Endothelial cell of umbilical vein (primary cell): Measurements from ENCODE around the gene KCNJ6. TPM values are rescaled to one million over a fixed set of nuclear protein-coding genes. Genes with fewer than 3 reads are reported as not detected.

Experiments used
- BruUV-seq: library from RNA; stranded (reverse); fragments of 400-500 nt; replicated peaks from 2 replicates; lab custom pipeline; 2021; lab: Mats Ljungman, UMichigan
- CTCF ChIA-PET: fragments of 300-600, 350-600 bp; sonication (Branson Sonifier 250); formaldehyde crosslinking; loops from one replicate; lab custom pipeline; 2021; ENCODE audit warnings: antibody characterized with exemption, inconsistent platforms; lab: Charles Lee
- POLR2A ChIA-PET: fragments of 300-600, 350-600 bp; sonication (Branson Sonifier 250); formaldehyde crosslinking; loops from one replicate; lab custom pipeline; 2021; ENCODE audit warnings: antibody characterized with exemption, inconsistent platforms; lab: Charles Lee
- DNase-seq: peaks from one replicate; pipeline ENCODE4 v3.0.0-alpha.2; 2011; ENCODE audit warnings: low read depth, low spot score
- FAIRE-seq: peaks from 2 replicates; lab custom pipeline; 2011; peaks lifted over from hg19 to GRCh38; lab: Jason Lieb, UNC
- H2AFZ ChIP-seq: 2 replicates; pipeline ENCODE4 v1.6.0; 2012; ENCODE audit warnings: low read depth, low read length, control low read depth, inconsistent platforms
- H3K27ac ChIP-seq: 2 replicates; pipeline ENCODE4 v1.5.1; 2011; ENCODE audit warnings: low read depth, mild to moderate bottlenecking, control low read depth, low read length, moderate library complexity; ENCODE audit not compliant: insufficient read depth
- H3K27me3 ChIP-seq, 2 experiments: 2 replicates each; pipeline versions ENCODE4 v1.6.0 to v1.6.1; 2011; ENCODE audit warnings: low read length in 2 of 2, mixed read lengths in 1 of 2; ENCODE audit not compliant: control insufficient read depth in 2 of 2, insufficient read depth in 2 of 2
- H3K36me3 ChIP-seq, 2 experiments: 2 replicates in 1 of 2; 3 replicates in 1 of 2; pipeline ENCODE4 v1.5.1; 2011; ENCODE audit warnings: low read length in 2 of 2, mild to moderate bottlenecking in 1 of 2, moderate library complexity in 1 of 2; ENCODE audit not compliant: control insufficient read depth in 2 of 2, insufficient read depth in 2 of 2; ENCODE audit errors: extremely low read depth in 1 of 2
- H3K4me1 ChIP-seq: 3 replicates; pipeline ENCODE4 v1.5.1; 2011; ENCODE audit warnings: mild to moderate bottlenecking, low read length; ENCODE audit not compliant: control insufficient read depth, insufficient read depth; ENCODE audit errors: extremely low read depth
- H3K4me2 ChIP-seq: 2 replicates; pipeline ENCODE4 v1.6.1; 2011; ENCODE audit warnings: low read length, control low read depth, mixed read lengths; ENCODE audit not compliant: insufficient read depth
- H3K4me3 ChIP-seq, 3 experiments: fragments of 200-600 bp in 1 of 3; sonication (generic), shearing (Covaris generic) in 1 of 3; replicated peaks in 1 of 3; 2 replicates each; pipeline ENCODE4 v1.5.1; 2011 to 2016; ENCODE audit warnings: control low read depth in 3 of 3, low read length in 3 of 3, mild to moderate bottlenecking in 2 of 3, inconsistent platforms in 1 of 3, low read depth in 1 of 3, moderate library complexity in 1 of 3; ENCODE audit not compliant: insufficient read depth in 1 of 3
- H3K79me2 ChIP-seq: 2 replicates; pipeline ENCODE4 v1.6.0; 2012; ENCODE audit warnings: low read length, inconsistent platforms; ENCODE audit not compliant: control insufficient read depth, insufficient read depth
- H3K9ac ChIP-seq: replicated peaks from 2 replicates; pipeline ENCODE3; 2011; ENCODE audit warnings: low read length, control low read depth; ENCODE audit not compliant: insufficient read depth; ENCODE audit errors: extremely low read depth
- H3K9me1 ChIP-seq: replicated peaks from 3 replicates; pipeline ENCODE4 v1.6.0; 2011; ENCODE audit warnings: mild to moderate bottlenecking, low read length; ENCODE audit not compliant: control insufficient read depth, insufficient read depth; ENCODE audit errors: extremely low read depth
- H3K9me3 ChIP-seq: replicated peaks from 2 replicates; pipeline ENCODE4 v1.5.1; 2012; ENCODE audit warnings: low read length, inconsistent platforms; ENCODE audit not compliant: control insufficient read depth, insufficient read depth
- H4K20me1 ChIP-seq: replicated peaks from 2 replicates; pipeline ENCODE3; 2011; ENCODE audit warnings: mild to moderate bottlenecking, low read length; ENCODE audit not compliant: control insufficient read depth, insufficient read depth; ENCODE audit errors: extremely low read depth
- CTCF ChIP-seq, 2 donors: IDR thresholded peaks; 1 replicate in 1 of 2; 2 replicates in 1 of 2; pipeline ENCODE4 v1.5.1; 2011; ENCODE audit warnings: low read length in 2 of 2, mild to moderate bottlenecking in 2 of 2, moderate library complexity in 2 of 2, control low read depth in 1 of 2, inconsistent platforms in 1 of 2, low read depth in 1 of 2; ENCODE audit not compliant: insufficient read depth in 1 of 2; ENCODE audit errors: extremely low read depth in 1 of 2
- EZH2 ChIP-seq: IDR thresholded peaks from 2 replicates; pipeline ENCODE4 v1.6.1; 2012; ENCODE audit warnings: borderline replicate concordance, low read depth, mild to moderate bottlenecking, moderate library complexity, low read length, inconsistent platforms; ENCODE audit not compliant: severe bottlenecking
- FOS ChIP-seq: IDR thresholded peaks from 2 replicates; pipeline ENCODE4 v1.6.1; 2011; ENCODE audit warnings: mild to moderate bottlenecking, low read length, moderate library complexity, borderline replicate concordance; ENCODE audit not compliant: insufficient read depth
- GATA2 ChIP-seq: IDR thresholded peaks from 2 replicates; pipeline ENCODE4 v1.7.0; 2011; ENCODE audit warnings: low read depth, mild to moderate bottlenecking, moderate library complexity, mixed read lengths, low read length; ENCODE audit not compliant: insufficient read length, insufficient read depth
- JUN ChIP-seq: IDR thresholded peaks from 2 replicates; pipeline ENCODE4 v1.6.1; 2011; ENCODE audit warnings: borderline replicate concordance, low read depth; ENCODE audit not compliant: insufficient read length, insufficient read depth
- MAX ChIP-seq: IDR thresholded peaks from 2 replicates; pipeline ENCODE4 v1.6.1; 2011; ENCODE audit not compliant: insufficient read depth, insufficient read length
- MYC ChIP-seq: IDR thresholded peaks from one replicate; pipeline ENCODE4 v1.6.1; 2011; ENCODE audit warnings: mild to moderate bottlenecking, low read depth, low read length
- POLR2A ChIP-seq: IDR thresholded peaks from 2 replicates; pipeline ENCODE4 v1.6.1; 2012; ENCODE audit warnings: low read depth, mild to moderate bottlenecking, control low read depth, low read length
- POLR2AphosphoS5 ChIP-seq: IDR thresholded peaks from 2 replicates; pipeline ENCODE4 v1.6.1; 2012; ENCODE audit warnings: low read depth, mild to moderate bottlenecking, control low read depth, low read length, moderate library complexity; ENCODE audit not compliant: insufficient read depth
- dilution Hi-C: fragments of 300-500 bp; cut with MboI; formaldehyde crosslinking; loops from one replicate; pipeline ENCODE4 v1.15.0; 2019; ENCODE audit warnings: low sequenced_read_pairs; ENCODE audit not compliant: extremely low pct_ligation_motif_present
- intact Hi-C: fragments of 100-400 bp; cut with micrococcal nuclease; formaldehyde crosslinking; loops from one replicate; pipeline ENCODE4 v1.10.0; 2022
- polyA plus RNA-seq, 4 experiments: library from polyadenylated mRNA; depleted of rRNA in 3 of 4; stranded (reverse) in 3 of 4; unstranded in 1 of 4; fragments of >200 nt; gene quantifications; 2 replicates each; pipeline versions ENCODE4 v1.2.1 to v1.2.3, GENCODE V29; 2011 to 2012; ENCODE audit warnings: missing spikeins in 1 of 4
- total RNA-seq: library from RNA; stranded (reverse); gene quantifications from 2 replicates; pipeline ENCODE4 v1.2.3, GENCODE V29; 2021

Gene KCNJ6
- total and polyA plus RNA-seq, 2 donors (not counting 3 experiments of a cell fraction or from before 2014, with no cell fraction given), result not detected

GRCh38 chr21:37828991-37829390, 87.3 kb downstream of the KCNJ6 start:
- BruUV-seq, result no TSS peak
- H4K20me1 ChIP-seq, result no peaks in the 10 kb centered on the region
- DNase-seq, result no peak
- no peaks in the 10 kb centered on the region for H3K4me1 ChIP-seq
- ChIA-PET POLR2A (no interaction called here), CTCF (no interaction called here)
- no peak overlapping the region for H3K27ac ChIP-seq
- no peaks in the 10 kb centered on the region for H3K9me1 ChIP-seq
- dilution Hi-C loops, result no loop called here
- TF ChIP-seq MAX (no peak), JUN (no peak), POLR2A (no peak), GATA2 (no peak), EZH2 (no peak), POLR2AphosphoS5 (no peak), CTCF (IDR thresholded peaks at IDR 0.05; ENCODE audit: extremely low read depth in 1 of 2, insufficient read depth in 1 of 2, low read depth in 1 of 2, low read length in 2 of 2) (no peak), FOS (no peak), MYC (no peak)
- H3K27me3 ChIP-seq, result peaks cover 2% of the 10 kb centered on the region in 2 experiments
- H3K9ac ChIP-seq, result no peak overlapping the region
- no peaks in the 10 kb centered on the region for H3K79me2 ChIP-seq
- H3K4me3 ChIP-seq, result no peak overlapping the region
- no peak overlapping the region for H2AFZ ChIP-seq
- FAIRE-seq, result no peak
- no peak overlapping the region for H3K4me2 ChIP-seq
- no peaks in the 10 kb centered on the region for H3K36me3 ChIP-seq
- no peaks in the 10 kb centered on the region for H3K9me3 ChIP-seq
- intact Hi-C loops, result no loop called here
